ENCODE results near the gene TBC1D16.
"Not testable (repeated sequence)": the region's sequence is repeated elsewhere in the genome, so short reads cannot be mapped to it uniquely, and the experiment has no call there.

TBC1D16 gene

GRCh38 chr17:79969906-79970305 lies 65.8 kb downstream of the TBC1D16 start:
- DNase-seq = no peak

GRCh38 chr17:79968116-79968515 lies 67.6 kb downstream of the TBC1D16 start:
- DNase-seq = no peak

- no peak for DNase-seq
Observed at GRCh38 chr17:79966681-79967080, 69.0 kb downstream of the TBC1D16 start.

- no peak for DNase-seq
Observed at GRCh38 chr17:79965806-79966205, 69.9 kb downstream of the TBC1D16 start.

- not testable (repeated sequence) for DNase-seq
Observed at GRCh38 chr17:79962467-79962866, 73.2 kb downstream of the TBC1D16 start.

- DNase-seq = not testable (repeated sequence)
Observed at GRCh38 chr17:79961567-79961966, 74.1 kb downstream of the TBC1D16 start.

GRCh38 chr17:79960788-79961522 lies 74.7 kb downstream of the TBC1D16 start:
- DNase-seq = no peak

GRCh38 chr17:79959042-79959441 lies 76.6 kb downstream of the TBC1D16 start:
- DNase-seq = no peak

- DNase-seq = no peak
Observed at GRCh38 chr17:79956853-79957252, 78.8 kb downstream of the TBC1D16 start.

GRCh38 chr17:79956441-79956735 lies 79.3 kb downstream of the TBC1D16 start:
- not testable (repeated sequence) for DNase-seq

- no peak for DNase-seq
Observed at GRCh38 chr17:79955691-79956440, 79.8 kb downstream of the TBC1D16 start.

GRCh38 chr17:79955167-79955549 lies 80.5 kb downstream of the TBC1D16 start:
- DNase-seq = no peak

- no peak for DNase-seq
Observed at GRCh38 chr17:79954281-79955166, 81.1 kb downstream of the TBC1D16 start.

GRCh38 chr17:79953335-79953734 lies 82.3 kb downstream of the TBC1D16 start:
- DNase-seq = no peak

- DNase-seq = no peak
Observed at GRCh38 chr17:79952901-79953300, 82.8 kb downstream of the TBC1D16 start.

GRCh38 chr17:79952265-79952877 lies 83.3 kb downstream of the TBC1D16 start:
- no peak for DNase-seq

GRCh38 chr17:79951361-79952264 lies 84.1 kb downstream of the TBC1D16 start:
- DNase-seq = peak; percentile 86

GRCh38 chr17:79950751-79951150 lies 84.9 kb downstream of the TBC1D16 start:
- no peak for DNase-seq

- no peak for DNase-seq
Observed at GRCh38 chr17:79950306-79950705, 85.4 kb downstream of the TBC1D16 start.

GRCh38 chr17:79949656-79950209 lies 85.9 kb downstream of the TBC1D16 start:
- no peak for DNase-seq

- DNase-seq = no peak
Observed at GRCh38 chr17:79948945-79949655, 86.6 kb downstream of the TBC1D16 start.
